Fibroblast of skin of back (primary cell): ENCODE results near the gene PFN4.
A peak's percentile ranks its signal among the peaks of the same experiment; 100 is the strongest.

ENCODE experiments used
- DNase-seq: peaks from one replicate; pipeline ENCODE4 v3.0.0-alpha.2; 2013

PFN4 gene

GRCh38 chr2:24076849-24077534, 46.1 kb downstream of the PFN4 start:
- DNase-seq: no peak

GRCh38 chr2:24075915-24076848, 47.0 kb downstream of the PFN4 start, which contains the start of gene SF3B6:
Gene SF3B6 (minus strand): TSS chr2:24076326. CDS start chr2:24076229, 97 bp downstream.
- DNase-seq: peak; percentile 99

- no peak for DNase-seq
Observed at GRCh38 chr2:24075259-24075658, 47.9 kb downstream of the PFN4 start.

DNA sequence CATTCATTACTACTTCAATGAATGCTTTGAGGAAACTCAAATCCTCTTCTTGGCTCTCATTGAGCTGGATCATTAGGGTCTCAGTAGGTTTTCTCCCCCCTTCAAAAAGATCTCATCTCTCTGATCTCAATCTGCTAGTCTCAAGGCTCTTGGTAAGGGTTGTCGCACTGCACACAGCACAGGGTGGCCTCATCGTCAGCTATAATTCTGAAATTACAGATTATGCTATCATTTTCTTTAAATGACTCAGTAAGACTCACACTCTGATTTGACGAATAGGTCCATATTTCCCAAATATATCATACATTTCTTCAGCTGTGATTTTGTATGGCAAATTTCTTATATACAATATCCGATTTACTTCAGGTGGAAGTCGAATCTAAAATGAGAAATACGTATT, 49.3 kb downstream of the PFN4 start:
- DNase-seq: no peak

DNA sequence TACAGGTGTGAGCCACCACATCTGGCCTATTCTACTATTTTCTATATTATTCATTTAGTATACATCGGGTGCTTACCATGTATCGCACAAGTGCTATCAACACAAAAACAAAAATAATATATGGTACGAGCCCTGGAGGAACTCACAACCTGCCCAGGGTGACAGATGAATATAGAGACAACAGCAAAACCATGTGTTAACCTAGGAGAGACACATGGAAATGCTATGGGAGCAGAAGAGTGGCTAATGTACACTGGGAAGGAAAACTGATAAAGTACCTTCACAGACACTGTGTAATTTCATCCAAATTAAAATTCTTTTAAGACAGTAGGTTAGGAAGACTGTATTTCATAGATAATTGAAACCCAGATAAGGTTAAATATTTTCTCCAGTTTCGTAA, 50.9 kb downstream of the PFN4 start:
- no peak for DNase-seq

GRCh38 chr2:24065341-24065740, 57.8 kb downstream of the PFN4 start:
- DNase-seq: no peak
